Neural cell (in vitro differentiated cells): ENCODE data around the gene ZDHHC17.
A peak's percentile ranks its signal among the peaks of the same experiment; 100 is the strongest.

Experiments used
- EP300 ChIP-seq: fragments of 450-650 bp; conservative IDR thresholded peaks from 2 replicates; pipeline ENCODE4 v1.6.1; 2014; ENCODE audit warnings: antibody characterized with exemption, mild to moderate bottlenecking, moderate library complexity; ENCODE audit not compliant: poor library complexity, severe bottlenecking
- EZH2 ChIP-seq: fragments of 200-600, 300-800 bp; shearing (Covaris generic), sonication (generic); IDR thresholded peaks from 2 replicates; pipeline ENCODE4 v1.6.1; 2014; ENCODE audit warnings: antibody characterized with exemption, low read length, borderline replicate concordance, mild to moderate bottlenecking; ENCODE audit not compliant: insufficient read depth, poor library complexity, severe bottlenecking
- MXI1 ChIP-seq: fragments of 450-650 bp; conservative IDR thresholded peaks from 2 replicates; pipeline ENCODE4 v1.6.1; 2014; ENCODE audit warnings: antibody characterized with exemption, mild to moderate bottlenecking; ENCODE audit not compliant: poor library complexity, severe bottlenecking
- POLR2AphosphoS5 ChIP-seq: IDR thresholded peaks from 2 replicates; pipeline ENCODE4 v1.6.1; 2012
- RAD21 ChIP-seq: fragments of 450-650 bp; conservative IDR thresholded peaks from 2 replicates; pipeline ENCODE4 v1.6.1; 2014; ENCODE audit warnings: antibody characterized with exemption, mild to moderate bottlenecking, moderate library complexity
- SMC3 ChIP-seq: fragments of 450-650 bp; conservative IDR thresholded peaks from 2 replicates; pipeline ENCODE4 v1.6.1; 2014; ENCODE audit warnings: antibody characterized with exemption, mild to moderate bottlenecking, moderate library complexity; ENCODE audit not compliant: poor library complexity
- TAF1 ChIP-seq: IDR thresholded peaks from 2 replicates; pipeline ENCODE4 v1.6.1; 2012; ENCODE audit warnings: low read depth
- TF ChIP-seq, protein P1 (sequence below): fragments of 450-650 bp; IDR thresholded peaks from 2 replicates; pipeline ENCODE4 v1.5.1; 2014; ENCODE audit warnings: antibody characterized with exemption, mild to moderate bottlenecking, moderate library complexity; ENCODE audit not compliant: poor library complexity, severe bottlenecking
- TF ChIP-seq, protein P2 (sequence below): IDR thresholded peaks from 2 replicates; pipeline ENCODE4 v1.6.1; 2012; ENCODE audit warnings: borderline replicate concordance

DNA sequence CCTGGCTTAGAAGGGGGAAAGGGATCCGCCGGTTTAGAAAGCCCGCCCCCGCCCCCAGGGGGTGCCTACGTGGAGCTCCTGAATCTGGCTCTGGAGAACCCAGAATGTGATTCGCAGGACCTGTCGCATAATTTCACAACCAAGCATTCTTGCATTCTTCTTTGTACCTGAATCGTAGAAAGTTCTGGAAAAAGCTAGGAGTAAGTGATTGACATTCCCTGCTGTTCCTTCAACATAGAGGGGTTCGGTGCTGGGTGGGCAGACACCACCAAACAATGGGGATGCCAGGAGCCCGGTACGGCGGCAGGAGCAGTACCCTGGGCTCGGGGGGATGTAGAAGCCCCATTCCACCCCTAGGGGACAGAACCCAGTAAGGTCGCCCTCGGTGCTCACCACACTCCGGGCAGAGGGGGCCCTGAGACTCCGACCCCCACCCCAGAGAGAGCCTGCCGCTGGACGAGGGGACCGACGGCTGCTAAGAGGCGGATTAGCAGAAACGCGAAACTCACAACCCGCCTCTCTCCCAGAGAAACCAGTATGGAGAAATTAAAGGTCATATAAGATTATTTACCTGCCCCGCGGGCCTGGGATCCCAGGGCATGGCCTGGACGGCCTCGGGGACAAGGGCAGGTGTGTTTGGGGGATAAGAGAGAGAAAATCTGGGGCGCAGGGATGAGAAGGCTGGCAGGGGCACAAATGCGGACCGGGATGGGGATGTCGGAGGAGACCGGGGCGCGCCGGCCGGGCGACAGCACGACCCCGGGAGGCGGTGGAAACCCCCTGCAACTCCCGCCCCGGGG lies 114.4 kb downstream of the ZDHHC17 start:
- TF ChIP-seq TAF1 (no peak), EP300 (no peak), EZH2 (no peak), POLR2AphosphoS5 (no peak), SMC3 (no peak), MXI1 (no peak), RAD21 (peak; percentile 12)
- TF ChIP-seq, protein P1, sequence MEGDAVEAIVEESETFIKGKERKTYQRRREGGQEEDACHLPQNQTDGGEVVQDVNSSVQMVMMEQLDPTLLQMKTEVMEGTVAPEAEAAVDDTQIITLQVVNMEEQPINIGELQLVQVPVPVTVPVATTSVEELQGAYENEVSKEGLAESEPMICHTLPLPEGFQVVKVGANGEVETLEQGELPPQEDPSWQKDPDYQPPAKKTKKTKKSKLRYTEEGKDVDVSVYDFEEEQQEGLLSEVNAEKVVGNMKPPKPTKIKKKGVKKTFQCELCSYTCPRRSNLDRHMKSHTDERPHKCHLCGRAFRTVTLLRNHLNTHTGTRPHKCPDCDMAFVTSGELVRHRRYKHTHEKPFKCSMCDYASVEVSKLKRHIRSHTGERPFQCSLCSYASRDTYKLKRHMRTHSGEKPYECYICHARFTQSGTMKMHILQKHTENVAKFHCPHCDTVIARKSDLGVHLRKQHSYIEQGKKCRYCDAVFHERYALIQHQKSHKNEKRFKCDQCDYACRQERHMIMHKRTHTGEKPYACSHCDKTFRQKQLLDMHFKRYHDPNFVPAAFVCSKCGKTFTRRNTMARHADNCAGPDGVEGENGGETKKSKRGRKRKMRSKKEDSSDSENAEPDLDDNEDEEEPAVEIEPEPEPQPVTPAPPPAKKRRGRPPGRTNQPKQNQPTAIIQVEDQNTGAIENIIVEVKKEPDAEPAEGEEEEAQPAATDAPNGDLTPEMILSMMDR: peak; percentile 59
- TF ChIP-seq, protein P2, sequence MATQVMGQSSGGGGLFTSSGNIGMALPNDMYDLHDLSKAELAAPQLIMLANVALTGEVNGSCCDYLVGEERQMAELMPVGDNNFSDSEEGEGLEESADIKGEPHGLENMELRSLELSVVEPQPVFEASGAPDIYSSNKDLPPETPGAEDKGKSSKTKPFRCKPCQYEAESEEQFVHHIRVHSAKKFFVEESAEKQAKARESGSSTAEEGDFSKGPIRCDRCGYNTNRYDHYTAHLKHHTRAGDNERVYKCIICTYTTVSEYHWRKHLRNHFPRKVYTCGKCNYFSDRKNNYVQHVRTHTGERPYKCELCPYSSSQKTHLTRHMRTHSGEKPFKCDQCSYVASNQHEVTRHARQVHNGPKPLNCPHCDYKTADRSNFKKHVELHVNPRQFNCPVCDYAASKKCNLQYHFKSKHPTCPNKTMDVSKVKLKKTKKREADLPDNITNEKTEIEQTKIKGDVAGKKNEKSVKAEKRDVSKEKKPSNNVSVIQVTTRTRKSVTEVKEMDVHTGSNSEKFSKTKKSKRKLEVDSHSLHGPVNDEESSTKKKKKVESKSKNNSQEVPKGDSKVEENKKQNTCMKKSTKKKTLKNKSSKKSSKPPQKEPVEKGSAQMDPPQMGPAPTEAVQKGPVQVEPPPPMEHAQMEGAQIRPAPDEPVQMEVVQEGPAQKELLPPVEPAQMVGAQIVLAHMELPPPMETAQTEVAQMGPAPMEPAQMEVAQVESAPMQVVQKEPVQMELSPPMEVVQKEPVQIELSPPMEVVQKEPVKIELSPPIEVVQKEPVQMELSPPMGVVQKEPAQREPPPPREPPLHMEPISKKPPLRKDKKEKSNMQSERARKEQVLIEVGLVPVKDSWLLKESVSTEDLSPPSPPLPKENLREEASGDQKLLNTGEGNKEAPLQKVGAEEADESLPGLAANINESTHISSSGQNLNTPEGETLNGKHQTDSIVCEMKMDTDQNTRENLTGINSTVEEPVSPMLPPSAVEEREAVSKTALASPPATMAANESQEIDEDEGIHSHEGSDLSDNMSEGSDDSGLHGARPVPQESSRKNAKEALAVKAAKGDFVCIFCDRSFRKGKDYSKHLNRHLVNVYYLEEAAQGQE: peak; percentile 1
